AG09319 (cell line): ENCODE data around the gene LUC7L3.

Experiments used
- DNase-seq: peaks from one replicate; pipeline ENCODE4 v3.0.0-alpha.2; 2010; ENCODE audit warnings: low read depth; ENCODE audit errors: extremely low read depth
- CTCF ChIP-seq: IDR thresholded peaks from 2 replicates; pipeline ENCODE4 v1.5.1; 2011; ENCODE audit warnings: low read depth, mild to moderate bottlenecking, inconsistent platforms, low read length, moderate library complexity

Gene LUC7L3

GRCh38 chr17:50731575-50732460 lies 12.4 kb downstream of the LUC7L3 start:
- no peak for DNase-seq
- no peak for TF ChIP-seq CTCF

- no peak for TF ChIP-seq CTCF
- no peak for DNase-seq
These were observed 15.9 kb downstream of the LUC7L3 start for GRCh38 chr17:50735287-50735686.

- no peak for DNase-seq
- TF ChIP-seq CTCF, result no peak
These were observed 17.8 kb downstream of the LUC7L3 start for GRCh38 chr17:50737118-50737698.

GRCh38 chr17:50739098-50739497 lies 19.7 kb downstream of the LUC7L3 start:
- no peak for TF ChIP-seq CTCF
- DNase-seq, result no peak

- TF ChIP-seq CTCF, result no peak
These were observed 26.2 kb downstream of the LUC7L3 start for GRCh38 chr17:50745631-50746030.

GRCh38 chr17:50749245-50749644 lies 29.8 kb downstream of the LUC7L3 start:
- TF ChIP-seq CTCF, result no peak
- no peak for DNase-seq

More at GRCh38 chr17:50745631-50746030, 26.2 kb downstream of the LUC7L3 start:
- DNase-seq, result no peak

- DNase-seq, result no peak
- TF ChIP-seq CTCF, result no peak
These were observed 35.1 kb downstream of the LUC7L3 start for GRCh38 chr17:50754521-50754920.
